Prostate gland (tissue), 2 donors: ENCODE measurements around the gene REEP6.

Experiments
- POLR2AphosphoS5 ChIP-seq: sonication (generic); formaldehyde crosslinking; IDR thresholded peaks from one replicate; pipeline ENCODE4 v1.6.1; 2017; ENCODE audit warnings: antibody characterized with exemption
- TF ChIP-seq, protein P1 (sequence below), 4 experiments: fragments of 200-600 bp in 2 of 4; fragments of 450-650 bp in 2 of 4; sonication (generic) in 2 of 4; IDR thresholded peaks; 1 replicate in 3 of 4; 2 replicates in 1 of 4; pipeline ENCODE4 v1.5.1; 2016 to 2019; ENCODE audit warnings: antibody characterized with exemption in 4 of 4, mild to moderate bottlenecking in 2 of 4, moderate library complexity in 2 of 4

GRCh38 chr19:1491849-1492170 is 829 bp downstream of the REEP6 start:
- TF ChIP-seq POLR2AphosphoS5, result no peak
- TF ChIP-seq, protein P1, sequence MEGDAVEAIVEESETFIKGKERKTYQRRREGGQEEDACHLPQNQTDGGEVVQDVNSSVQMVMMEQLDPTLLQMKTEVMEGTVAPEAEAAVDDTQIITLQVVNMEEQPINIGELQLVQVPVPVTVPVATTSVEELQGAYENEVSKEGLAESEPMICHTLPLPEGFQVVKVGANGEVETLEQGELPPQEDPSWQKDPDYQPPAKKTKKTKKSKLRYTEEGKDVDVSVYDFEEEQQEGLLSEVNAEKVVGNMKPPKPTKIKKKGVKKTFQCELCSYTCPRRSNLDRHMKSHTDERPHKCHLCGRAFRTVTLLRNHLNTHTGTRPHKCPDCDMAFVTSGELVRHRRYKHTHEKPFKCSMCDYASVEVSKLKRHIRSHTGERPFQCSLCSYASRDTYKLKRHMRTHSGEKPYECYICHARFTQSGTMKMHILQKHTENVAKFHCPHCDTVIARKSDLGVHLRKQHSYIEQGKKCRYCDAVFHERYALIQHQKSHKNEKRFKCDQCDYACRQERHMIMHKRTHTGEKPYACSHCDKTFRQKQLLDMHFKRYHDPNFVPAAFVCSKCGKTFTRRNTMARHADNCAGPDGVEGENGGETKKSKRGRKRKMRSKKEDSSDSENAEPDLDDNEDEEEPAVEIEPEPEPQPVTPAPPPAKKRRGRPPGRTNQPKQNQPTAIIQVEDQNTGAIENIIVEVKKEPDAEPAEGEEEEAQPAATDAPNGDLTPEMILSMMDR (IDR thresholded peaks at IDR 0.05), result no peak
